ENCODE results near the gene CD81. TPM values are rescaled to one million over a fixed set of nuclear protein-coding genes. Genes with fewer than 3 reads are reported as not detected.

The CD81 gene
- total RNA-seq, 1 experiment from 2014 or later = 194 TPM

GRCh38 chr11:2439820-2440219 is 62.7 kb downstream of the CD81 start:
- H3K27ac ChIP-seq (ENCODE audit: low read depth, low read length, poor library complexity, severe bottlenecking) = no peak overlapping the region
- ChIA-PET CTCF (no interaction called here), POLR2A (ENCODE audit: low non-redundant PET) (no interaction called here)
- no peak for DNase-seq (ENCODE audit: low spot score)
- no TSS peak for BruUV-seq (replicated peaks)
- intact Hi-C loops (cut with micrococcal nuclease; ENCODE audit: unreplicated experiment) = no loop called here
- TF ChIP-seq CTCF (conservative IDR thresholded peaks at IDR 0.05; ENCODE audit: low read depth, low read length) = no peak
- TF ChIP-seq EZH2 (IDR thresholded peaks at IDR 0.05; ENCODE audit: borderline replicate concordance, low read depth, low read length, poor library complexity, severe bottlenecking) = no peak
- no peaks in the 10 kb centered on the region for H3K9me3 ChIP-seq (ENCODE audit: low read depth, low read length, poor library complexity, severe bottlenecking)
- peaks cover 7% of the 10 kb centered on the region for H3K27me3 ChIP-seq (replicated peaks; ENCODE audit: insufficient read depth, low read depth, low read length, poor library complexity)
- H3K36me3 ChIP-seq (ENCODE audit: insufficient read depth, low read length, poor library complexity, severe bottlenecking) = no peaks in the 10 kb centered on the region
- no peak overlapping the region for H3K4me3 ChIP-seq (ENCODE audit: low read depth, low read length, poor library complexity, severe bottlenecking)
- no peaks in the 10 kb centered on the region for H3K4me1 ChIP-seq (ENCODE audit: insufficient read depth, low read length, poor library complexity, severe bottlenecking)

GRCh38 chr11:2440646-2441045 is 63.5 kb downstream of the CD81 start:
- no peaks in the 10 kb centered on the region for H3K9me3 ChIP-seq (ENCODE audit: low read depth, low read length, poor library complexity, severe bottlenecking)
- ChIA-PET CTCF (no interaction called here), POLR2A (ENCODE audit: low non-redundant PET) (no interaction called here)
- intact Hi-C loops (cut with micrococcal nuclease; ENCODE audit: unreplicated experiment) = no loop called here
- H3K36me3 ChIP-seq (ENCODE audit: insufficient read depth, low read length, poor library complexity, severe bottlenecking) = no peaks in the 10 kb centered on the region
- H3K27me3 ChIP-seq (replicated peaks; ENCODE audit: insufficient read depth, low read depth, low read length, poor library complexity) = peaks cover 12% of the 10 kb centered on the region
- no peak overlapping the region for H3K27ac ChIP-seq (ENCODE audit: low read depth, low read length, poor library complexity, severe bottlenecking)
- no peak for DNase-seq (ENCODE audit: low spot score)
- no peak for TF ChIP-seq EZH2 (IDR thresholded peaks at IDR 0.05; ENCODE audit: borderline replicate concordance, low read depth, low read length, poor library complexity, severe bottlenecking)
- no peak for TF ChIP-seq CTCF (conservative IDR thresholded peaks at IDR 0.05; ENCODE audit: low read depth, low read length)
- H3K4me3 ChIP-seq (ENCODE audit: low read depth, low read length, poor library complexity, severe bottlenecking) = no peak overlapping the region
- no TSS peak for BruUV-seq (replicated peaks)
- no peaks in the 10 kb centered on the region for H3K4me1 ChIP-seq (ENCODE audit: insufficient read depth, low read length, poor library complexity, severe bottlenecking)

- no peak overlapping the region for H3K4me3 ChIP-seq (ENCODE audit: low read depth, low read length, poor library complexity, severe bottlenecking)
- TF ChIP-seq CTCF (conservative IDR thresholded peaks at IDR 0.05; ENCODE audit: low read depth, low read length) (no peak), EZH2 (IDR thresholded peaks at IDR 0.05; ENCODE audit: borderline replicate concordance, low read depth, low read length, poor library complexity, severe bottlenecking) (no peak)
- H3K27ac ChIP-seq (ENCODE audit: low read depth, low read length, poor library complexity, severe bottlenecking) = no peak overlapping the region
- ChIA-PET POLR2A (ENCODE audit: low non-redundant PET) (no interaction called here), CTCF (no interaction called here)
- no peaks in the 10 kb centered on the region for H3K4me1 ChIP-seq (ENCODE audit: insufficient read depth, low read length, poor library complexity, severe bottlenecking)
- H3K36me3 ChIP-seq (ENCODE audit: insufficient read depth, low read length, poor library complexity, severe bottlenecking) = no peaks in the 10 kb centered on the region
- no peaks in the 10 kb centered on the region for H3K9me3 ChIP-seq (ENCODE audit: low read depth, low read length, poor library complexity, severe bottlenecking)
- no TSS peak for BruUV-seq (replicated peaks)
- intact Hi-C loops (cut with micrococcal nuclease; ENCODE audit: unreplicated experiment) = no loop called here
- DNase-seq (ENCODE audit: low spot score) = no peak
- peaks cover 17% of the 10 kb centered on the region for H3K27me3 ChIP-seq (replicated peaks; ENCODE audit: insufficient read depth, low read depth, low read length, poor library complexity)
These were observed 64.1 kb downstream of the CD81 start for GRCh38 chr11:2441171-2441570.

Data from A673 (cell line).